Thoracic aorta (tissue), 2 donors: ENCODE data around the gene EPOP. TPM values are rescaled to one million over a fixed set of nuclear protein-coding genes. Genes with fewer than 3 reads are reported as not detected.
A peak's percentile ranks its signal among the peaks of the same experiment; 100 is the strongest.

Experiments
- ATAC-seq: fragments of 150-250 bp; one replicate; pipeline ENCODE4 v1.8.0; 2017; ENCODE audit warnings: low read depth; ENCODE audit not compliant: insufficient number of reproducible peaks, low FRiP score
- DNase-seq: peaks from one replicate; pipeline ENCODE4 v3.0.0-alpha.2; 2020; ENCODE audit warnings: low spot score
- H3K27ac ChIP-seq, 2 donors: fragments of 200-600 bp; sonication (generic); 1 replicate in 1 of 2; 2 replicates in 1 of 2; pipeline ENCODE4 v1.5.1; 2016; ENCODE audit warnings: mild to moderate bottlenecking in 2 of 2, moderate library complexity in 2 of 2
- H3K27me3 ChIP-seq: fragments of 200-600 bp; sonication (generic); replicated peaks from 2 replicates; pipeline ENCODE4 v1.6.0; 2016; ENCODE audit warnings: mild to moderate bottlenecking; ENCODE audit not compliant: insufficient read depth
- H3K36me3 ChIP-seq: fragments of 200-600 bp; sonication (generic); one replicate; pipeline ENCODE4 v1.5.1; 2016
- H3K4me1 ChIP-seq, 2 donors: fragments of 200-600 bp; sonication (generic); 1 replicate in 1 of 2; 2 replicates in 1 of 2; pipeline versions ENCODE4 v1.5.1 to v1.6.0; 2016; ENCODE audit warnings: low read depth in 2 of 2, mild to moderate bottlenecking in 1 of 2; ENCODE audit not compliant: control insufficient read depth in 1 of 2
- H3K4me3 ChIP-seq: fragments of 200-600 bp; sonication (generic); 2 replicates; pipeline ENCODE4 v1.5.1; 2016; ENCODE audit warnings: mild to moderate bottlenecking
- H3K9me3 ChIP-seq: fragments of 200-600 bp; sonication (generic); 2 replicates; pipeline ENCODE4 v1.5.1; 2016
- CTCF ChIP-seq: fragments of 200-600 bp; sonication (generic); IDR thresholded peaks from one replicate; pipeline ENCODE4 v1.5.1; 2019; ENCODE audit warnings: antibody characterized with exemption
- total RNA-seq, 2 donors: library from RNA; depleted of rRNA; stranded (reverse); fragments of >200 nt; gene quantifications; one replicate each; pipeline versions ENCODE4 v1.1.0 to v1.2.3, GENCODE V29; 2016

Gene EPOP
- total RNA-seq, 2 donors from 2014 or later, result 0.54 to 3.3 TPM

GRCh38 chr17:38667099-38667786 lies 7.5 kb downstream of the EPOP start:
- TF ChIP-seq CTCF, result peak; percentile 97
- no peaks in the 10 kb centered on the region for H3K4me1 ChIP-seq
- H3K27me3 ChIP-seq, result no peaks in the 10 kb centered on the region
- H3K27ac ChIP-seq, result no peak overlapping the region
- H3K9me3 ChIP-seq, result no peaks in the 10 kb centered on the region
- DNase-seq (no peak), ATAC-seq (no peak)
- no peak overlapping the region for H3K4me3 ChIP-seq
- no peaks in the 10 kb centered on the region for H3K36me3 ChIP-seq

GRCh38 chr17:38663964-38664644 lies 10.7 kb downstream of the EPOP start:
- Histone ChIP-seq H3K9me3 (no peaks in the 10 kb centered on the region), H3K27ac (no peak overlapping the region), H3K4me1 (no peaks in the 10 kb centered on the region), H3K36me3 (no peaks in the 10 kb centered on the region), H3K27me3 (no peaks in the 10 kb centered on the region), H3K4me3 (no peak overlapping the region)
- DNase-seq (no peak), ATAC-seq (no peak)
- TF ChIP-seq CTCF, result no peak

DNA sequence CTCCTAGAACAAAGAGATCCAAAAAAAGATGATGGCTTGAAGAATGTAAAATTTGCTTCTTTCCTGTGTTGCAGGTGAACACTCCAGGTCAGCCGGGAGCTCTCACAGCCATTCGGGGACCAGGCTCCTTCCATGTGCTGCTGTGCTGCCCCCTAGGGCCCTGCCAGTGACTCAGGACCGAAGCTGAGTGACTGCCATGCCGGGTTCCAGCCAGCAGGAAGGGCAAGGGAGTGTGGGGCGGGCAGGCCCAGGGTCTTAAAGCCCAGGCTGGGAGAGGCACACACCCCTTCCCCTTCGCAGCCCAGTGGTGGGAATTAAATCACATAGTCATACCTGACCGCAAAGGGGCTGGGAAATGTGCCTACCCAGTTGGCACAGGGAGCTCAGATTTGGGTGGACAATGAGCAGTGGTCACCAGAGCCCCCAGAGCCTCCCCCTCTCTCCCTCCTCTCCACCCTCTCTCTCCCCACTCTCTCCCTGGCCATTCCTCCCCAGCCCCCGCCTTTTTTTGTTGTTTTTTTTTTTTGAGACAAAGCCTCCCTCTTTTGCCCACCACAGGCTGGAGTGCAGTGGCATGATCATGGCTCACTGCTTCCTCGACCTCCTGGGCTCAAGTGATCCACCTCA lies 11.5 kb downstream of the EPOP start:
- peak; percentile 15 for TF ChIP-seq CTCF
- Histone ChIP-seq H3K36me3 (no peaks in the 10 kb centered on the region), H3K4me1 (no peaks in the 10 kb centered on the region), H3K4me3 (no peak overlapping the region), H3K27me3 (no peaks in the 10 kb centered on the region), H3K27ac (no peak overlapping the region), H3K9me3 (no peaks in the 10 kb centered on the region)
- ATAC-seq, result no peak
- no peak for DNase-seq

GRCh38 chr17:38660097-38661025 lies 14.4 kb downstream of the EPOP start:
- Histone ChIP-seq H3K9me3 (no peaks in the 10 kb centered on the region), H3K27ac (no peak overlapping the region), H3K36me3 (no peaks in the 10 kb centered on the region), H3K4me3 (no peak overlapping the region), H3K4me1 (no peaks in the 10 kb centered on the region), H3K27me3 (no peaks in the 10 kb centered on the region)
- no peak for TF ChIP-seq CTCF
- no peak for DNase-seq
- ATAC-seq, result no peak
